Peyer's patch (tissue), 4 donors: ENCODE measurements around the gene RAPGEF2.

Source experiments
- CTCF ChIP-seq, 6 experiments: fragments of 450-650 bp in 4 of 6; fragments of 200-600 bp in 2 of 6; sonication (generic) in 1 of 6; IDR thresholded peaks; one replicate each; pipeline ENCODE4 v1.5.1; 2017 to 2019; ENCODE audit warnings: antibody characterized with exemption in 6 of 6, mild to moderate bottlenecking in 3 of 6, moderate library complexity in 1 of 6
- POLR2A ChIP-seq, 2 donors: fragments of 450-650 bp; IDR thresholded peaks; one replicate each; pipeline ENCODE4 v1.5.1; 2017; ENCODE audit warnings: antibody characterized with exemption in 2 of 2, mild to moderate bottlenecking in 2 of 2, moderate library complexity in 2 of 2

- TF ChIP-seq POLR2A (IDR thresholded peaks at IDR 0.05) = no peak
- TF ChIP-seq CTCF (IDR thresholded peaks at IDR 0.05) = no peak
These were observed 40.5 kb upstream of the RAPGEF2 start for GRCh38 chr4:159062381-159062780.
